ENCODE results near the gene BANF1.

DNA sequence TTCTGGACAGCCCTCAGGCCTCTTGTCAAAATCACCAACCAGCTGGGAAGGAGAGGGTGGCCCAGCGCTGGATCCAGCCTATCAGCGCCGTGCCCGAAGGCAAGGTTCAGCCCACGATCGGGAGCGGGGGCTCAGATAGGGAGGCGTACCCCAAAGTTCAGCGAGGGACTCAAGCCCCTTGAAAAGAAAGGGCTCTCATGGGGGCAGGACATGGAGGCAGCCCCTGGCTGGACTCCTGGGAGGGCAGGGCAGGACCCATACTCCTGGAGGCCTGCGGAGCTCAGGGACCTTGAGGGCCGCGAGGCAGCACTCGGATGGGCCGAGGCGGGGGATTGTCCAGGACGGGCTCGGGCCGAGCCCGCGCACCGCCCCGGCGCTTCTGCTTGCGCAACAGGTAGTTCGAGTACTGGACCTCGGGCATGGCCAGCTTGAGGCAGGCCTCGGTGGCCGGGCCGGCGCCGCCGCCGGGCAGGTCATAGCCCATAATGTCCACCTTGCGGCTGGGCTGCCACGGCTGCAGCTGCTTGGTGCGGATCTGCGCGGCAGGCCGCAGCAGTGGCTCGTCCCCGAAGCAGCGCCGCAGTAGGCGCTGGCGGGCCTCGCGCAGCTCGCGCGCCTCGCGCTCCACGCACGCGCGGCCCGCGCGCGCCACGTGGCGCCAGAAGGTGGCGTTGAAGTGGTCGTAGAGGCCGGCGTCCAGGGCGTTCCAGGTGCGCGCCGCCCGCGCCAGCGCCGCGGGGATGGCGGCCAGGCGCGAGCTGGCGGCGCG, 40.1 kb downstream of the BANF1 start:
- TF ChIP-seq, protein P1, sequence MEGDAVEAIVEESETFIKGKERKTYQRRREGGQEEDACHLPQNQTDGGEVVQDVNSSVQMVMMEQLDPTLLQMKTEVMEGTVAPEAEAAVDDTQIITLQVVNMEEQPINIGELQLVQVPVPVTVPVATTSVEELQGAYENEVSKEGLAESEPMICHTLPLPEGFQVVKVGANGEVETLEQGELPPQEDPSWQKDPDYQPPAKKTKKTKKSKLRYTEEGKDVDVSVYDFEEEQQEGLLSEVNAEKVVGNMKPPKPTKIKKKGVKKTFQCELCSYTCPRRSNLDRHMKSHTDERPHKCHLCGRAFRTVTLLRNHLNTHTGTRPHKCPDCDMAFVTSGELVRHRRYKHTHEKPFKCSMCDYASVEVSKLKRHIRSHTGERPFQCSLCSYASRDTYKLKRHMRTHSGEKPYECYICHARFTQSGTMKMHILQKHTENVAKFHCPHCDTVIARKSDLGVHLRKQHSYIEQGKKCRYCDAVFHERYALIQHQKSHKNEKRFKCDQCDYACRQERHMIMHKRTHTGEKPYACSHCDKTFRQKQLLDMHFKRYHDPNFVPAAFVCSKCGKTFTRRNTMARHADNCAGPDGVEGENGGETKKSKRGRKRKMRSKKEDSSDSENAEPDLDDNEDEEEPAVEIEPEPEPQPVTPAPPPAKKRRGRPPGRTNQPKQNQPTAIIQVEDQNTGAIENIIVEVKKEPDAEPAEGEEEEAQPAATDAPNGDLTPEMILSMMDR (IDR thresholded peaks at IDR 0.05): no peak
- no peak for TF ChIP-seq EZH2 (IDR thresholded peaks at IDR 0.05; ENCODE audit: borderline replicate concordance, insufficient read depth, low read depth, low read length, poor library complexity, severe bottlenecking)
